PC-3 (cell line): ENCODE data around the gene DACT2. TPM values are rescaled to one million over a fixed set of nuclear protein-coding genes. Genes with fewer than 3 reads are reported as not detected.

Source experiments
- ATAC-seq: fragments of 200-7000 bp; cut with Tn5 transposase; 2 replicates; pipeline ENCODE4 v1.9.1; 2020; ENCODE audit warnings: mild to moderate bottlenecking, moderate library complexity
- BruUV-seq: library from RNA; stranded (reverse); fragments of 400-500 nt; replicated peaks from 2 replicates; lab custom pipeline; 2021; lab: Mats Ljungman, UMichigan
- CTCF ChIA-PET: fragments of 300-600 bp; sonication (Branson Sonifier 250); formaldehyde crosslinking; loops from one replicate; lab custom pipeline; 2022; ENCODE audit warnings: antibody characterized with exemption; lab: Charles Lee
- POLR2A ChIA-PET: fragments of 300-600 bp; sonication (Branson Sonifier 250); formaldehyde crosslinking; loops from one replicate; lab custom pipeline; 2022; ENCODE audit warnings: antibody characterized with exemption; ENCODE audit not compliant: unreplicated experiment; lab: Charles Lee
- DNase-seq: peaks from one replicate; pipeline ENCODE4 v3.0.0-alpha.2; 2015
- H2AFZ ChIP-seq: fragments of 300-600 bp; sonication (generic); 2 replicates; pipeline ENCODE4 v1.6.0; 2016; ENCODE audit warnings: antibody characterized with exemption, low read length
- H3F3A ChIP-seq: fragments of 300-600 bp; sonication (generic); one replicate; pipeline ENCODE4 v1.6.0; 2017; ENCODE audit warnings: antibody characterized with exemption, low read length, control low read depth, mild to moderate bottlenecking; ENCODE audit not compliant: unreplicated experiment
- H3K27ac ChIP-seq: fragments of 300-600 bp; sonication (generic); 2 replicates; pipeline ENCODE4 v1.5.1; 2016; ENCODE audit warnings: mild to moderate bottlenecking, low read length
- H3K27me3 ChIP-seq: fragments of 300-600 bp; sonication (generic); 2 replicates; pipeline ENCODE4 v1.6.1; 2016; ENCODE audit warnings: low read length, mixed read lengths
- H3K36me3 ChIP-seq: fragments of 300-600 bp; sonication (generic); 2 replicates; pipeline ENCODE4 v1.6.1; 2016; ENCODE audit warnings: low read depth, mixed run types, low read length, mixed read lengths
- H3K4me1 ChIP-seq: fragments of 300-600 bp; sonication (generic); 2 replicates; pipeline ENCODE4 v1.5.1; 2016; ENCODE audit warnings: low read length; ENCODE audit not compliant: insufficient read depth
- H3K4me2 ChIP-seq: fragments of 300-600 bp; sonication (generic); 2 replicates; pipeline ENCODE4 v1.6.0; 2016; ENCODE audit warnings: low read length
- H3K4me3 ChIP-seq: fragments of 300-600 bp; sonication (generic); 2 replicates; pipeline ENCODE4 v1.5.1; 2016; ENCODE audit warnings: mild to moderate bottlenecking, low read length, mixed read lengths
- H3K79me2 ChIP-seq: fragments of 300-600 bp; sonication (generic); 2 replicates; pipeline ENCODE4 v1.6.1; 2017; ENCODE audit warnings: low read length, mixed read lengths
- H3K9ac ChIP-seq: fragments of 300-600 bp; sonication (generic); 2 replicates; pipeline ENCODE4 v1.6.0; 2016; ENCODE audit warnings: mild to moderate bottlenecking, low read length
- H3K9me2 ChIP-seq: fragments of 300-600 bp; sonication (generic); replicated peaks from 2 replicates; pipeline ENCODE4 v1.6.1; 2016; ENCODE audit warnings: mixed run types, low read length, mixed read lengths
- H3K9me3 ChIP-seq: fragments of 300-600 bp; sonication (generic); 2 replicates; pipeline ENCODE4 v1.6.1; 2016; ENCODE audit warnings: low read length, mixed read lengths
- H4K20me1 ChIP-seq: fragments of 300-600 bp; sonication (generic); 2 replicates; pipeline ENCODE4 v1.6.1; 2016; ENCODE audit warnings: low read length, mixed read lengths
- EZH2 ChIP-seq: fragments of 300-600 bp; sonication (generic); IDR thresholded peaks from one replicate; pipeline ENCODE4 v1.6.1; 2017; ENCODE audit warnings: antibody characterized with exemption, mild to moderate bottlenecking, low read length; ENCODE audit not compliant: unreplicated experiment
- EZH2phosphoT487 ChIP-seq: fragments of 300-600 bp; sonication (generic); IDR thresholded peaks from 2 replicates; pipeline ENCODE4 v1.6.1; 2018; ENCODE audit warnings: mild to moderate bottlenecking, antibody characterized with exemption, low read length, borderline replicate concordance
- intact Hi-C: fragments of 100-400 bp; cut with micrococcal nuclease; formaldehyde crosslinking; loops from 2 replicates; pipeline ENCODE4 v1.9.0; 2023
- total RNA-seq: library from RNA; depleted of rRNA; stranded (reverse); fragments of >200 nt; gene quantifications from 2 replicates; pipeline ENCODE4 v1.2.3, GENCODE V29; 2014
- TF ChIP-seq, protein P1 (sequence below): fragments of 300-600 bp; sonication (generic); conservative IDR thresholded peaks from 2 replicates; pipeline ENCODE4 v1.5.1; 2017; ENCODE audit warnings: antibody characterized with exemption, low read depth, mild to moderate bottlenecking, low read length

DACT2 gene
- total RNA-seq, 1 experiment from 2014 or later: not detected

DNA sequence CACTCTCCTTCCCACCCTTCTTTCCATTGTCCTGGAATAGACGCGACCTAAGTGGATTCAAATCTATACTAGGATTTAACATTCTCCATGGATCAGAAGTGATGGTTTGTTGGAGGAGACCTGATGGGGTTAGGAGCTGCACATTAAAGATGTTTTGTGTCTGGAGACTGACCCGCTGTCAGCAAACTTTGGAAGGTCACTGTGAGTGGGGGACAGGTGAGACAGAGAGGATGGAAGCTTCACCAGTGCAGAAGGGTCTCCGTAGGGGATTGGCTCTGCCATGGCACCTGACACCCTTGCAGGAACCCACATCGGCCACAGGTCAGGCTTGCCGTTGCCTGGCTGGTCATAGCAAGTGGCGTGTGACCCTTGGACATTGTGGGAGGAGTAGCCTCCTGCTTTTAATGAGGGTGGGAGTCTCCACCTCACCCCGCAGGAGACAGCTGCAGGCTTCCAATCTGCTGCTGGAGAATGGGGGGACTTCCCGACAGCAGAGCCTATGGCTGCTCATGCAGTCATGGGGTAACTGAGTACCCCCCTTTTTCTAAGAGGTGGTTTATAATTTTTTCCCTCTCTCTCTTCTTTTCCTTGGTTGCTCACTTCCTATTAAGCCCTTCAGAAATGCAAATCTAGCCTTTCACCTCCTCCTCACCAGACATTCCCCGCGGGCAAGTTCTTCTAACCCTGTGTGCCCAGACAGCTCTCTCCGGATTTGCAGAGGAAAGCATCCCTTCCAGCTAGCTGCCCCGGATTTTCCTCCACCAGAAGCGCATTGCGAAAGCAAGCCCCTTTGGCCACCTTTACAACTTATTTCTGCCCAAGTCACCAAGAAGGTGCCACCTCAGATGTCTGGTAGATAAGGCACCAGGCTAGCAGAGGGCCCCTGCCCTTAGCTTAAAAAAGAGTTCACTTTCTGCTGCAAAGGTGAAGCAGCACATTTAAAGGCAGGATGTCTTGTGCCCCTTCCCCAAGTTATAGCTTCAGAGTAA is 53.5 kb downstream of the DACT2 start:
- no peaks in the 10 kb centered on the region for H3K36me3 ChIP-seq
- ATAC-seq: no peak
- ChIA-PET CTCF (no interaction called here), POLR2A (no interaction called here)
- no peaks in the 10 kb centered on the region for H3K9me2 ChIP-seq
- H4K20me1 ChIP-seq: no peaks in the 10 kb centered on the region
- no peak overlapping the region for H3K4me2 ChIP-seq
- no peaks in the 10 kb centered on the region for H3F3A ChIP-seq
- H3K9me3 ChIP-seq: no peaks in the 10 kb centered on the region
- no peak overlapping the region for H3K27ac ChIP-seq
- TF ChIP-seq EZH2phosphoT487: no peak
- TF ChIP-seq, protein P1, sequence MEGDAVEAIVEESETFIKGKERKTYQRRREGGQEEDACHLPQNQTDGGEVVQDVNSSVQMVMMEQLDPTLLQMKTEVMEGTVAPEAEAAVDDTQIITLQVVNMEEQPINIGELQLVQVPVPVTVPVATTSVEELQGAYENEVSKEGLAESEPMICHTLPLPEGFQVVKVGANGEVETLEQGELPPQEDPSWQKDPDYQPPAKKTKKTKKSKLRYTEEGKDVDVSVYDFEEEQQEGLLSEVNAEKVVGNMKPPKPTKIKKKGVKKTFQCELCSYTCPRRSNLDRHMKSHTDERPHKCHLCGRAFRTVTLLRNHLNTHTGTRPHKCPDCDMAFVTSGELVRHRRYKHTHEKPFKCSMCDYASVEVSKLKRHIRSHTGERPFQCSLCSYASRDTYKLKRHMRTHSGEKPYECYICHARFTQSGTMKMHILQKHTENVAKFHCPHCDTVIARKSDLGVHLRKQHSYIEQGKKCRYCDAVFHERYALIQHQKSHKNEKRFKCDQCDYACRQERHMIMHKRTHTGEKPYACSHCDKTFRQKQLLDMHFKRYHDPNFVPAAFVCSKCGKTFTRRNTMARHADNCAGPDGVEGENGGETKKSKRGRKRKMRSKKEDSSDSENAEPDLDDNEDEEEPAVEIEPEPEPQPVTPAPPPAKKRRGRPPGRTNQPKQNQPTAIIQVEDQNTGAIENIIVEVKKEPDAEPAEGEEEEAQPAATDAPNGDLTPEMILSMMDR: no peak
- TF ChIP-seq EZH2: no peak
- no peaks in the 10 kb centered on the region for H3K79me2 ChIP-seq
- no peak for DNase-seq
- intact Hi-C loops: no loop called here
- H2AFZ ChIP-seq: no peak overlapping the region
- BruUV-seq: no TSS peak
- H3K4me1 ChIP-seq: no peaks in the 10 kb centered on the region
- H3K4me3 ChIP-seq: no peak overlapping the region
- H3K27me3 ChIP-seq: peaks cover 47% of the 10 kb centered on the region
- H3K9ac ChIP-seq: no peak overlapping the region

DNA sequence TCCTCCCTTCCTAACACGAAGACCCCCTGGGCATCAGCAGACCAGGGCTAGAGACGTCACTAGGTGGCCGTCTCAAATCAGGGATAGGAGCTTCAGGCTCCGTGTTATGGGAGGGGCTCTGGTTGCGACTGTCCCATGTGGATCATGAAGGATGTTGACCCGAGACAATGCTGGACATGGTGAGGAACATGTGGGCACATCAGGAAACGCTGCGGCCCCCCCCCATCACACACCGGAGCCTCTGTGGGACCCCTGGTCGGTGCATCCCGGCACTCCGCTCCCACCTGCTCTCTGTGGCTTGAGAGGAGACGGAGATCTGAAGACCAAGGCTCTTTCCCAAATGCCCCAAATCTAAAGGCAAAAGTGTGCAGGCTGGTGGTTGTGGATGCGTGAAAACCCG is 54.2 kb downstream of the DACT2 start:
- TF ChIP-seq, protein P1: no peak
- no peak for TF ChIP-seq EZH2phosphoT487
- no peak for TF ChIP-seq EZH2

More for the DNA sequence above, 54.2 kb downstream of the DACT2 start:
- no peaks in the 10 kb centered on the region for H3K79me2 ChIP-seq
- no peaks in the 10 kb centered on the region for H3K4me1 ChIP-seq
- CTCF ChIA-PET: no interaction called here
- H3F3A ChIP-seq: no peaks in the 10 kb centered on the region
- ATAC-seq (no peak), DNase-seq (no peak)
- intact Hi-C loops: no loop called here
- POLR2A ChIA-PET: no interaction called here
- H3K27me3 ChIP-seq: peaks cover 54% of the 10 kb centered on the region
- no peak overlapping the region for H3K4me2 ChIP-seq
- no peak overlapping the region for H3K27ac ChIP-seq
- H3K4me3 ChIP-seq: no peak overlapping the region
- no peak overlapping the region for H2AFZ ChIP-seq
- no peaks in the 10 kb centered on the region for H3K9me3 ChIP-seq
- no peaks in the 10 kb centered on the region for H4K20me1 ChIP-seq
- H3K9me2 ChIP-seq: no peaks in the 10 kb centered on the region
- no peak overlapping the region for H3K9ac ChIP-seq
- BruUV-seq: no TSS peak
- H3K36me3 ChIP-seq: no peaks in the 10 kb centered on the region
